Transverse colon (tissue), 4 donors: ENCODE measurements around the gene CACNA1C. TPM values are rescaled to one million over a fixed set of nuclear protein-coding genes. Genes with fewer than 3 reads are reported as not detected.

ENCODE experiments used
- DNase-seq: peaks from one replicate; pipeline ENCODE4 v3.0.0-alpha.2; 2019
- H3K27ac ChIP-seq, 4 donors: fragments of 200-600 bp; sonication (generic); 2 replicates each; pipeline ENCODE4 v1.5.1; 2016 to 2018; ENCODE audit warnings: inconsistent platforms in 4 of 4
- H3K27me3 ChIP-seq: fragments of 200-600 bp; sonication (generic); 2 replicates; pipeline ENCODE4 v1.5.1; 2017; ENCODE audit warnings: inconsistent platforms
- H3K36me3 ChIP-seq, 4 donors: fragments of 200-600 bp; sonication (generic); 2 replicates each; pipeline ENCODE4 v1.5.1; 2017 to 2019; ENCODE audit warnings: inconsistent platforms in 4 of 4
- H3K4me1 ChIP-seq, 4 donors: fragments of 200-600 bp; sonication (generic); 2 replicates each; pipeline ENCODE4 v1.5.1; 2017 to 2020; ENCODE audit warnings: inconsistent platforms in 4 of 4
- H3K4me3 ChIP-seq, 4 donors: fragments of 200-600 bp; sonication (generic); 1 replicate in 1 of 4; 2 replicates in 3 of 4; pipeline versions ENCODE4 v1.5.1 to v1.6.1; 2017 to 2019; ENCODE audit warnings: inconsistent platforms in 4 of 4
- H3K9me3 ChIP-seq, 2 donors: fragments of 200-600 bp; sonication (generic); 2 replicates each; pipeline ENCODE4 v1.5.1; 2017 to 2019; ENCODE audit warnings: inconsistent platforms in 2 of 2
- CTCF ChIP-seq, 5 experiments: fragments of 200-600 bp in 3 of 5; fragments of 450-650 bp in 2 of 5; sonication (generic) in 3 of 5; IDR thresholded peaks; 1 replicate in 2 of 5; 2 replicates in 3 of 5; pipeline ENCODE4 v1.5.1; 2016 to 2017; ENCODE audit warnings: antibody characterized with exemption in 5 of 5, inconsistent platforms in 3 of 5, mild to moderate bottlenecking in 2 of 5, moderate library complexity in 1 of 5
- EP300 ChIP-seq: sonication (generic); formaldehyde crosslinking; IDR thresholded peaks from one replicate; pipeline ENCODE4 v1.6.1; 2017; ENCODE audit warnings: antibody characterized with exemption, low read depth
- POLR2A ChIP-seq: fragments of 450-650 bp; IDR thresholded peaks from one replicate; pipeline ENCODE4 v1.6.1; 2016; ENCODE audit warnings: antibody characterized with exemption, mild to moderate bottlenecking, moderate library complexity
- POLR2AphosphoS5 ChIP-seq, 3 donors: sonication (generic); formaldehyde crosslinking; IDR thresholded peaks; one replicate each; pipeline ENCODE4 v1.6.1; 2016; ENCODE audit warnings: antibody characterized with exemption in 3 of 3
- WGBS, 2 donors: methylation state at CpG; one replicate each; pipeline ENCODE4 v1.1.5; 2018; ENCODE audit warnings: low coverage in 1 of 2; 5-methylcytosine and 5-hydroxymethylcytosine counted together
- in situ Hi-C, 4 donors: fragments of 200-750 bp; cut with MboI; loops; one replicate each; pipeline versions ENCODE4 v1.15.0 to v1.15.1; 2017; ENCODE audit warnings: low sequenced_read_pairs in 3 of 4, low pct_ligation_motif_present in 1 of 4, low pct_unique_long_range_greater_than_20kb in 1 of 4
- intact Hi-C: fragments of 100-400 bp; cut with DNase I; formaldehyde crosslinking; loops from one replicate; pipeline ENCODE4 v1.15.1; 2023; ENCODE audit warnings: low total_unique reads
- total RNA-seq, 4 donors: library from RNA; depleted of rRNA; stranded (reverse); fragments of >200 nt; gene quantifications; one replicate each; pipeline ENCODE4 v1.1.0, GENCODE V29; 2016

The CACNA1C gene
- total RNA-seq, 4 donors from 2014 or later: 18.8 to 35.2 (median 24.8) TPM

GRCh38 chr12:2460051-2460670 lies 407.4 kb downstream of the CACNA1C start:
- Histone ChIP-seq H3K4me1 (no peaks in the 10 kb centered on the region), H3K27me3 (no peaks in the 10 kb centered on the region), H3K27ac (no peak overlapping the region), H3K36me3 (no peaks in the 10 kb centered on the region), H3K4me3 (no peak overlapping the region), H3K9me3 (no peaks in the 10 kb centered on the region)
- intact Hi-C loops: no loop called here
- TF ChIP-seq POLR2AphosphoS5 (IDR thresholded peaks at IDR 0.05): no peak
- no peak for TF ChIP-seq CTCF (IDR thresholded peaks at IDR 0.05)
- no peak for TF ChIP-seq POLR2A
- no peak for TF ChIP-seq EP300
- DNase-seq: no peak
- in situ Hi-C loops: no loop called here
- 85 to 92% methylated on average over 4 to 10 of the region's 10 CpGs for WGBS, 2 donors

- intact Hi-C loops: no loop called here
- H3K36me3 ChIP-seq: no peaks in the 10 kb centered on the region
- in situ Hi-C loops: no loop called here
- no peak overlapping the region for H3K4me3 ChIP-seq
- no peaks in the 10 kb centered on the region for H3K4me1 ChIP-seq
- WGBS, 2 donors: 95 to 97% methylated on average over 4 of the region's 4 CpGs
- H3K9me3 ChIP-seq: no peaks in the 10 kb centered on the region
- TF ChIP-seq POLR2AphosphoS5 (IDR thresholded peaks at IDR 0.05) (no peak), POLR2A (no peak), CTCF (IDR thresholded peaks at IDR 0.05) (no peak), EP300 (no peak)
- no peak for DNase-seq
- no peak overlapping the region for H3K27ac ChIP-seq
- H3K27me3 ChIP-seq: no peaks in the 10 kb centered on the region
Observed at GRCh38 chr12:2461046-2461445, 408.3 kb downstream of the CACNA1C start.

- Histone ChIP-seq H3K4me3 (no peak overlapping the region), H3K36me3 (no peaks in the 10 kb centered on the region), H3K9me3 (no peaks in the 10 kb centered on the region), H3K4me1 (no peaks in the 10 kb centered on the region), H3K27ac (no peak overlapping the region), H3K27me3 (no peaks in the 10 kb centered on the region)
- WGBS, 2 donors: 95 to 100% methylated on average over 2 to 12 of the region's 12 CpGs
- DNase-seq: no peak
- intact Hi-C loops (no loop called here), in situ Hi-C loops (no loop called here)
- TF ChIP-seq POLR2AphosphoS5 (IDR thresholded peaks at IDR 0.05) (no peak), POLR2A (no peak), CTCF (IDR thresholded peaks at IDR 0.05) (no peak), EP300 (no peak)
Observed at GRCh38 chr12:2461645-2462044, 408.9 kb downstream of the CACNA1C start.

GRCh38 chr12:2462087-2462486 lies 409.3 kb downstream of the CACNA1C start:
- Histone ChIP-seq H3K36me3 (no peaks in the 10 kb centered on the region), H3K4me3 (no peak overlapping the region), H3K9me3 (no peaks in the 10 kb centered on the region), H3K4me1 (no peaks in the 10 kb centered on the region), H3K27me3 (no peaks in the 10 kb centered on the region), H3K27ac (no peak overlapping the region)
- intact Hi-C loops (no loop called here), in situ Hi-C loops (no loop called here)
- no peak for DNase-seq
- 91 to 96% methylated on average over 8 to 14 of the region's 14 CpGs for WGBS, 2 donors
- TF ChIP-seq EP300 (no peak), POLR2A (no peak), POLR2AphosphoS5 (IDR thresholded peaks at IDR 0.05) (no peak), CTCF (IDR thresholded peaks at IDR 0.05) (no peak)
